Calu3 (cell line): Measurements from ENCODE around the gene KIAA0930. TPM values are rescaled to one million over a fixed set of nuclear protein-coding genes. Genes with fewer than 3 reads are reported as not detected.

ENCODE experiments used
- BruUV-seq: library from RNA; stranded (reverse); fragments of 400-500 nt; replicated peaks from 2 replicates; lab custom pipeline; 2021; lab: Mats Ljungman, UMichigan
- CTCF ChIA-PET: fragments of 300-600 bp; sonication (Branson Sonifier 250); formaldehyde crosslinking; loops from one replicate; lab custom pipeline; 2022; ENCODE audit warnings: antibody characterized with exemption; lab: Charles Lee
- DNase-seq: peaks from one replicate; pipeline ENCODE4 v3.0.0; 2022
- H3K27ac Mint-ChIP-seq: one replicate; pipeline ENCODE4 v1.8.0; 2022; ENCODE audit warnings: mixed read lengths; ENCODE audit not compliant: unreplicated experiment
- H3K27me3 Mint-ChIP-seq: one replicate; pipeline ENCODE4 v1.8.0; 2022; ENCODE audit warnings: mixed read lengths; ENCODE audit not compliant: unreplicated experiment
- H3K36me3 Mint-ChIP-seq: one replicate; pipeline ENCODE4 v1.8.0; 2022; ENCODE audit warnings: mild to moderate bottlenecking, moderate library complexity, mixed read lengths; ENCODE audit not compliant: insufficient read depth, unreplicated experiment
- H3K4me1 Mint-ChIP-seq: one replicate; pipeline ENCODE4 v1.8.0; 2022; ENCODE audit warnings: mild to moderate bottlenecking, low read depth, mixed read lengths; ENCODE audit not compliant: unreplicated experiment
- H3K4me3 Mint-ChIP-seq: one replicate; pipeline ENCODE4 v1.8.0; 2022; ENCODE audit warnings: mild to moderate bottlenecking, low read depth, moderate library complexity, mixed read lengths; ENCODE audit not compliant: unreplicated experiment
- H3K9me3 Mint-ChIP-seq: one replicate; pipeline ENCODE4 v1.8.0; 2022; ENCODE audit warnings: low read depth, mixed read lengths; ENCODE audit not compliant: unreplicated experiment
- CTCF ChIP-seq: fragments of 200-600 bp; IDR thresholded peaks from one replicate; pipeline ENCODE4 v1.8.0; 2022; ENCODE audit warnings: antibody characterized with exemption; ENCODE audit not compliant: unreplicated experiment
- intact Hi-C: fragments of 100-400 bp; cut with micrococcal nuclease; formaldehyde crosslinking; loops from one replicate; pipeline ENCODE4 v1.10.0; 2022; ENCODE audit not compliant: unreplicated experiment
- total RNA-seq: library from RNA; stranded (reverse); gene quantifications from 2 replicates; pipeline ENCODE4 v1.2.3, GENCODE V29; 2022

KIAA0930 gene
- total RNA-seq, 1 experiment from 2014 or later = 56.8 TPM

GRCh38 chr22:45224988-45225731 lies 15.5 kb downstream of the KIAA0930 start:
- peaks cover 24% of the 10 kb centered on the region for H3K4me1 Mint-ChIP-seq

GRCh38 chr22:45224331-45224730 lies 16.4 kb downstream of the KIAA0930 start:
- Mint-ChIP-seq H3K9me3 (no peaks in the 10 kb centered on the region), H3K4me1 (peaks cover 24% of the 10 kb centered on the region), H3K27ac (no peak overlapping the region), H3K36me3 (peaks cover 23% of the 10 kb centered on the region), H3K27me3 (no peaks in the 10 kb centered on the region), H3K4me3 (no peak overlapping the region)
- DNase-seq = no peak
- CTCF ChIA-PET = no interaction called here
- intact Hi-C loops = no loop called here
- TF ChIP-seq CTCF = no peak
- no TSS peak for BruUV-seq

More at GRCh38 chr22:45224988-45225731, 15.5 kb downstream of the KIAA0930 start:
- no peak for DNase-seq
- intact Hi-C loops = no loop called here
- BruUV-seq = no TSS peak
- no peaks in the 10 kb centered on the region for H3K9me3 Mint-ChIP-seq
- CTCF ChIA-PET = no interaction called here
- no peak overlapping the region for H3K4me3 Mint-ChIP-seq
- H3K27ac Mint-ChIP-seq = no peak overlapping the region
- H3K27me3 Mint-ChIP-seq = no peaks in the 10 kb centered on the region
- TF ChIP-seq CTCF = no peak
- H3K36me3 Mint-ChIP-seq = peaks cover 23% of the 10 kb centered on the region

GRCh38 chr22:45223304-45224117 lies 17.2 kb downstream of the KIAA0930 start:
- BruUV-seq = no TSS peak
- intact Hi-C loops = no loop called here
- CTCF ChIA-PET = interaction anchor here (1.2 kb wide), 1 partner anchor 14 kb away, joined by 3 read pairs; no protein-coding TSS in a partner anchor
- H3K27me3 Mint-ChIP-seq = no peaks in the 10 kb centered on the region
- no peak for TF ChIP-seq CTCF
- H3K4me3 Mint-ChIP-seq = no peak overlapping the region
- DNase-seq = no peak
- peaks cover 24% of the 10 kb centered on the region for H3K4me1 Mint-ChIP-seq
- H3K36me3 Mint-ChIP-seq = peaks cover 23% of the 10 kb centered on the region
- no peaks in the 10 kb centered on the region for H3K9me3 Mint-ChIP-seq
- no peak overlapping the region for H3K27ac Mint-ChIP-seq

GRCh38 chr22:45221201-45221600 lies 19.5 kb downstream of the KIAA0930 start:
- BruUV-seq = no TSS peak
- DNase-seq = no peak
- CTCF ChIA-PET = no interaction called here

More at GRCh38 chr22:45221201-45221600, 19.5 kb downstream of the KIAA0930 start:
- intact Hi-C loops = no loop called here
- Mint-ChIP-seq H3K4me3 (no peak overlapping the region), H3K4me1 (peaks cover 10% of the 10 kb centered on the region), H3K36me3 (peaks cover 11% of the 10 kb centered on the region), H3K27ac (no peak overlapping the region), H3K27me3 (no peaks in the 10 kb centered on the region), H3K9me3 (no peaks in the 10 kb centered on the region)
- no peak for TF ChIP-seq CTCF
